HG03575 (cell line): ENCODE measurements around the gene ENOX2.
A peak's percentile ranks its signal among the peaks of the same experiment; 100 is the strongest.
"Not testable (repeated sequence)": the region's sequence is repeated elsewhere in the genome, so short reads cannot be mapped to it uniquely, and the experiment has no call there.

Source experiments
- ATAC-seq: cut with Tn5 transposase; IDR thresholded peaks from one replicate; pipeline ENCODE4 v1.9.1; 2021; ENCODE audit not compliant: unreplicated experiment, insufficient number of reproducible peaks, low FRiP score; ENCODE audit errors: extremely low read depth

ENOX2 gene

GRCh38 chrX:130902783-130903613 lies at the start of gene ENOX2:
Gene ENOX2 (minus strand): TSS chrX:130903209. CDS start chrX:130703216, 199,993 bp downstream.
- ATAC-seq: peak; percentile 94

DNA sequence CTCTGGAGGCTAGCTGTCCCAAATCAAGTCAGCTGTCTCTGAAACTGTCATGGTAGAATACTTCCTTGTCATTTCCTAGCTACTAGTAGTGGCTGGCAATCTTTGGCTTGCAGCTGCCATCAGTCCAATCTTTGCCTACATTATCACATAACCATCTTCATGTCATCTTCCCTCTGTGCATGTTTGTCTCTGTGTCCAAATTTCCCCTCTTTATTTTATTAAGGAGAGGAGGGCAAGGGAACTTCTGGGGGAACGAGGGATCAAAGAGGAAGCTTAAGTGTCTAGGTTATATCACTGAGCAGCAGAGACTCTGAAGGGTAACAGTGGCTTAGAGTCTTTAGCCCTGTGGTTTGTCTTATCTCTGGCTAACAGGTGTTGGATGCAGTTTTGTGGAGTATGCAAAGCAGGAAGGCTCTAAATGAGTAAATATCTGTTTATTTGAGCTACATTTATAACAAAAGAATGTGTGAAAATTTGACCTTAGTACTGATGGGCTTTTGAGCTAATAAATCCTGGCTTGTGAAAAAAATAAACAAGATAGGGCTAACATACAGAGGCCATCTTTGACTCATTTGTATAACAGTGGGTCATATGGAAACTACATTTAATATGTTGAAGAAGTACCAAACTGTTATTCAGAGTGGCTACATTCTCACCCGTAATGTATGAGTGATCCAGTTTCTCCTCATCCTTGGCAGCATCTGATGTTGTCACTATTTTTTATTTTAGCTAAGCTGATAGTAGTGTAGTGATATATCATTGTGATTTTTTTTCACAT lies 49.4 kb upstream of the ENOX2 start:
- peak; percentile 90 for ATAC-seq

DNA sequence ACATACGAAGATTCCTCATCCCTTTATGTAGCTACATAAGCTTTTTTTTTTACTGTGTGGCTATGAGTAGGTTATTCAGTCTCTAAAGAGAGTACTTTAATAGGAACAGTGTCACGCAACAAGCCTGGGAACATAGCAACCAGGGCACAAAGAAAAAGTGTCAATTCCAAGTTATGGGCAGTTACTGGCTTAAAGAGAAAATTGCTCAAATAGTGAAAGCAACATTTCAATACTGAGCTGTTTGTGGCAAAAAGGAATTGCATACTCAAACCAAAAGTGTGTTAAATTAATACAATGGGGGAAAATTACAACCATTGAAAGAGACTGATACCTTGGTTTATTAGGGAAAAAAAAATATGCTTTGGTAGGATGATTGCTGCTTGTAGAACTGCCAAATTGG lies 41.2 kb upstream of the ENOX2 start:
- ATAC-seq: no peak

- no peak for ATAC-seq
Measured at GRCh38 chrX:130937101-130937500, 34.1 kb upstream of the ENOX2 start.

- no peak for ATAC-seq
Measured at GRCh38 chrX:130933358-130933757, 30.3 kb upstream of the ENOX2 start.

- ATAC-seq: not testable (repeated sequence)
Measured at GRCh38 chrX:130920405-130920804, 17.4 kb upstream of the ENOX2 start.

DNA sequence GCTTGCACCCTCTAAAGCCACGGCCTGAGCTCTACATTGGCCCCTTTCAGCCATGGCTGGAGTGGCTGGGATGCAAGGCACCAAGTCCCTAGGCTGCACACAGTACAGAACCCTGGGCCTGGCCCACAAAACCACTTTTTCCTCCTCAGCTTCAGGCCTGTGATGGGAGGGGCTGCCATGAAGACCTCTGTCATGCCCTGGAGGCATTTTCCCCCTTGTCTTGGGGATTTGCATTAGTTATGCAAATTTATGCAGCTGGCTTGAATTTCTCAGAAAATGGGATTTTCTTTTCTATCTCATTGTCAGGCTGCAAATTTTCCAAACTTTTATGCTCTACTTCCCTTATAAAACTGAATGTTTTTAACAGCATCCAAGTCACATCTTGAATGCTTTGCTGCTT lies 16.7 kb upstream of the ENOX2 start:
- ATAC-seq: not testable (repeated sequence)

DNA sequence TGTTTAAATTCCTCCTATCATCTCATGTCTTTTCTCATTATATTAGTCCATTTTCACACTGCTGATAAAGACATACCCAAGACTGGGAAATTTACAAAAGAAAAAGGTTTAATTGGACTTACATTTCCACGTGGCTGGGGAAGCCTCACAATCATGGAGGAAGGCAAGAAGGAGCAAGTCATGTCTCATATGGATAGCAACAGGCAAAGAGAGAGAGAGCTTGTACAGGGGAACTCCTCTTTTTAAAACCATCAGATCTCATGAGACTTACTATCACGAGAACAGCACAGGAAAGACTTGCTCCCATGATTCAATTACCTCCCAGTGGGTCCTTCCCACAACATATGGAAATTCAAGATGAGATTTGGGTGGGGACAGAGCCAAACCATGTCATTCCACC lies 15.5 kb upstream of the ENOX2 start:
- not testable (repeated sequence) for ATAC-seq

DNA sequence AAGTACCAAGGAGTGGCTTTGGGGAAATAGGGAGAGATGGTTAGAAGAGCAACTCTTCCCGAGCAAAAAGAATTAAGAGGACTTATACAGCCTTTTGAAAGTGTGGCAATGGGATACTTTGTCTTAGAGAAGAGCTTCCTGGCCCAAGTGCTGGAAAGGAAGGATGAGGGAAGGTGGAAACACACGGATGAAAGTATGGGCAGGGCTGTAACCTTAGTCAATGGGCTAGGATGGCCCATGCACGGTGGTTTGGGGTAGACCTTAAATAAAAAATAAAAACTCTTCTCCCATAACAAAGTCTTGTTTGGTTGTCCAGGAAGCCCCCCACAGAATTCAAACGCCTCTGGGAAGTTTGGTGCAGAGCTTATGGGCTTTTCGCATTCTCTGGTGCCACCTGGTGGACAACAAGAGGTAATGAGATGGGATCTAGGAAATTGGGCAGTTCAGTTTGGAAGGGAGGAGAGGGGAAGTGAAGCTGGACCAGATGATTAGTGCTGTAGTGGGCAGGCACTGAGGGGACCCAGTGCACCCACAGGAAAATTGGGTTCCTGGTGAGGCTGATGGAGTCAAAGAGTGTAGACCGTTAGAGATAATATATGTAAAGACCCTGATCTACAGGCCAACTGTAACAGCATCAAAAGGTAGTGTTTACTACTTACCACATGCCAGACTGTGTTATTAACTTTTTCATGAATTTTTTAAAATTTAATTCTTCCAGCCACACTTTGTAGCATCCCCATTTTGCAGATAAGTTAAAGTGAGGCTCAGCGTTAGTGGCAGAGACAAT lies 13.8 kb upstream of the ENOX2 start:
- ATAC-seq: no peak

DNA sequence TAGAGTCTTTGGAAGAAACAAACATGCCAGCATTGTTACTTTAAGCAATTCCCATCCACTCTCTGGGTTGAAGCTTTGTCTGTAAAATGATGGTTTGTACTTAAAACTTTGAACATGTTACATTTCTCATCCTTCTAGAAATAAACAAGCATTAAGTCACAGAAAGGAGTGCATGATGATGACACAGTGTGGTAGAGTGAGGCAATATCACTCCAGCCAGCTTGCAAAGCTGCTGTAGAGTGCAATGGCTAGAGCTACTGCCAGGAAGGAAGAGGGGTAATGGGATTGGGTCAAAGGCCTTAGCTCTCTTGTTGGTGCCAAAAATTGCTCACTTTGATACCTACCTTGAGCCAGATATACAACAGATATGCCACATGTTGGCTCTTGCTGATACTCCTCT lies 12.3 kb upstream of the ENOX2 start:
- ATAC-seq: no peak

- no peak for ATAC-seq
Measured at GRCh38 chrX:130909469-130910136, 6.6 kb upstream of the ENOX2 start.

DNA sequence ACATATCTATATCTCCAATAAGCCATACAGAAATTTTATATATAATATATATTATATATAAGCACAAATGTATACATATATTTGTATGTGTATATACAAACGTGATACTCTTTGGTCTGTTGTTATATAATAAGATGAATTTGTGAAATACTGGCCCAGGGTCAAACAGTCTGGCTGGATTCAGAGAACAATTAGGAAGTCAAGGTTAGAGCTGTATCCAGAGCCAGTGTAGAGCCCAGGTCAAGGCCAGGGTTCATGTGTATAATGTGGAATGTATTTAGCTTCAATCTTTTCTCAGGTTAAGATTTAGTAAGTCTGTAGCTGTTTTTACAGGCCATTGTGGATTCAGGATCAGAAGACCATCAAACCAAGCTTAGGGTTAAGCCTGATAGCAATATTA lies 3.8 kb upstream of the ENOX2 start:
- ATAC-seq: no peak

GRCh38 chrX:130902446-130902782 lies 595 bp downstream of the ENOX2 start:
- ATAC-seq: no peak

GRCh38 chrX:130896802-130897501 lies 6.1 kb downstream of the ENOX2 start:
- ATAC-seq: no peak

DNA sequence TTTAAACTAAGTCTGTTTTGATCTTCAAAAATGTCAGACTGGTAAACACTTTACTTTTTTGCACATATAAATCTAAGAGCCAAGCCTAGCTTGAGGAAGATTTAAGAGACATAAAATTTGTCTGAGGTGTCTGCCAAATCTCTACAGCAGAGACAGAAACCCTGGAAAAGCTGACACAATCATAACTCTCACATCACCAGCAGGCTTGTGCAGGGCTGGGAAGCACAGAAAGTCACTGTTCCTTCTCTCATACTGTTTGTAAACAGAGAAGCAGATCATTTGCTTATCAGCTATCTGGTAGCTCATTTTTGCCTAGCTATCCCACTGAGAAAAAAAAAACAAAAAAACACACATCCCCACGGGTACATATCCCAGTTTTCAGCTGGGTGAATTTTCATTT lies 7.0 kb downstream of the ENOX2 start:
- no peak for ATAC-seq

DNA sequence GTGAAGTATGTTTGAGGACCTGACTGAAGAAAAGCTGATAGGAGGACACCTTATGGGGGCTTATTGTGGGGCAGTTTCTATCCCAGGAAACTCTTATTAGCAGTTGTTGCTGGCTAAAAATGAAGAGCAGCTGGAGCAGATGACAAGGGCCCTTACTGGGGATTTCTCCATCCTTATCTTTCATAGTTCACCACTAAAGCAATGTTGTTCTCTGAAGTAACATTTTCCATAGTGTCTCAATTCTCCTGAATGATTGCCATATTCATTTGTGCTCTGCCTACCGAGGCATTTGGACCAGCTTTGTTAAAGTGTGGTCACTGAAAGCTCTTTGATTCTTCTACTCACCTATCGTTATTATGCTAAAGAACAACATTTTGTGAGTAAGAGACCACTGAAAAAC lies 7.7 kb downstream of the ENOX2 start:
- ATAC-seq: no peak

GRCh38 chrX:130893356-130894085 lies 9.5 kb downstream of the ENOX2 start:
- no peak for ATAC-seq

DNA sequence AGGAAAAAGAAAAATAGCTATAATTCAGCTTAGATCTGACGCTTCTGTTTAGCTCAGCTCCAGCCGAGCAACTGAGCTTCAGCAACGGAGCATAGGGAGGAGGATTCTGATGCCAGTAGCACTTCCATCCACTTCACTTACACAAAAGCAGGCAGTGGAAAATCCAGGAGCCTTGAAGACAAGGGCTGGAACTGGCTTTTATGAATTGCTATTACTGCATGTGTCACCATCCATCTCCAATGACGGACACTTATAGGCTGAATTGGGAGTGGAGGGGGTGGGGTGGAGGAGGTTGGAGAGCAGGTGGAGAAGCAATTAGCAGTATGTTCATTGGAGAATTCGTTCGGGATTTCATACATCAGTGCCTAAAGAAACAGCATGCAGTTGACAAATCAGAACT lies 15.6 kb downstream of the ENOX2 start:
- no peak for ATAC-seq
